ENCODE results near the gene MPP1.
"Not testable (repeated sequence)": the region's sequence is repeated elsewhere in the genome, so short reads cannot be mapped to it uniquely, and the experiment has no call there.

Gene MPP1

DNA sequence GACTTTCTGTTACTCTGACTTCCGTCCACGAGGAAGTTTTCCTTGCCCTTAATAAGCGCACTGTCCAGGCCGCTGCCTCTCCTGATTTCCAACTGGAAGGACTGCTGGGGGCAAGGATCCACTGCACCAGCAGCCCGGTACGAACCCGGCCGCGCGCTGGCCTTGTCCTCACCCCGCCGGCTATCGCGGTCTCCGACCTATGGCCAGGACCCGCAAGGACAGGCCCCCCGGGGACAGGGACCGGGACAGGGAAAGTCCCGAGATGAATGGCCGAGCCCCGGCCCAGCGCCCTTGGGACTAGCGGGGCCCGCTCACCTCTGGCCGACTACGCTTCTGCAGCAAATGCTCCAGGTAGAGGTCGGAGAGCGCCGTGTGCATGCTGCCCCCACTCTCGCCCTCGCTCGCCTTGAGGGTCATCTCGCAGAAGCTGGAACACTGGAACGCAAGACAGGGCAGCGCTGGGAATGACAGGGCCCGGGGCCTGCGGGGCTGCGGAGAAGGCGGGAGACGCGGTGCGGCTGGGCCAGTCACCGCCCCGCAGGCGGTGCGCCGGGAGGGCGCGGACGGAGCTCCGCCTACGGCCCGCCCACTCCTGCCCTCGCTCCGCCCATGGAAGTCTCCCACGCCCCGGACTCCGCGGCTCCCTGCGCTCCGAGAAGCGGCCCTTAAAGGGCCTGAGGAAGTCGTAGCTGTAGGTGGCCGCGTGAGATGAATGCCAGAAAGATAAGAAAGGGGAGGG lies at the start of gene MPP1:
Gene MPP1, minus strand, starts transcription at position 529 of the 739 bp plus-strand sequence. Its CDS starts 112 bp downstream, at position 417.
- Mint-ChIP-seq H3K27ac (peak within 1 kb of the TSS in 1 of 2 donors; percentile 46), H3K27me3 (no peaks in the 10 kb centered on the region), H3K4me1 (peaks cover 46% of the 10 kb centered on the region), H3K4me3 (peak within 1 kb of the TSS; percentile 88 to 92), H3K9me3 (no peaks in the 10 kb centered on the region)
- peak; percentile 69 to 75 for DNase-seq
- peak; percentile 87 for ATAC-seq

DNA sequence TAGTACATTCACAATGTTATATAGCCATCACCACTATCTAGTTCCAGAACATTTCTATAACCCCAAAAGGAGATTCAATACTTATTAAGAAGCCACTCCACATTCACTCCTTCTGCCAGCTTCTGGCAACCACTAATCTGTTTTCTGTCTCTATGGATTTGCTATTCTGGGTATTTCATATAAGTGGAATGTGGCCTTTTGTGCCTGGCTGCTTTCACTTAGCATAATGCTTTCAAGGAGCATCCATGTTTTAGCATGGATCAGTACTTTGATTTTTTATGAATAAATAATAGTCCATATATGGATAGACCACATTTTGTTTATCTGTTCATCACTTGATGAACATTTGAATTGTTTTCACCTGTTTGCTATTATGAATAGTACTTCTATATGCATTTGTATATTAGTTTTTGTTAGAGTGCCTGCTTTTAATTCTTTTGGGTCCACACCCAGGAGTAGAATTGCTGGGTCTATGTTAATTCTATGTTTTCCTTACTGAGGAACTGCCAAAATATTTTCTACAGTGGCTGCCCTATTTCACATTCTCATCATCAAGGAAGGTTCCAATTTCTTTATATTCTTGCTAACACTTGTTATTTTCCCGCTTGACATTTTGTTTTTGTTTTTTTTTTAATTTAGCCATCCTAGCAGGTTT lies 45.8 kb upstream of the MPP1 start:
- ATAC-seq (no peak), DNase-seq (no peak)
- no peak overlapping the region for H3K27ac Mint-ChIP-seq
- H3K27me3 Mint-ChIP-seq = peaks cover 7% of the 10 kb centered on the region
- H3K9me3 Mint-ChIP-seq = no peaks in the 10 kb centered on the region
- no peak overlapping the region for H3K4me3 Mint-ChIP-seq
- H3K4me1 Mint-ChIP-seq = no peaks in the 10 kb centered on the region

DNA sequence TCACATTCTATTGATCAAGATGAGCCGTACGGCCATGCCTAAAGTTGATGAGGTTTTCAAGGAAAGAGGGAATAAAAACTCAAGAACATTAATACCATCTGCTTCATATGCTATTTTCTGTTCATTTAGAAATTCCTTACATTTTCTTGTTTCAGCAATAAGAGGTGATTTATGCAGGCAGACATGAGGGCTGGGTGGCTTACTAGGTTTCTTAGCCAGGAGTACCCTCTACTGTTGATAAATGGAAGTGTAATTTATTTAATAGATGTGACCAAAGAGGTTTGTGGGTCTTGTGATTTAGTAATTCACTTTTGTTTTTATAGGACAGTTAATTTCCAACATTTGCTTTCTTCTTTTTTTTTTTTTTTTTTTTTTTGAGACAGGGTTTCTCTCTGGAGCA lies 35.6 kb upstream of the MPP1 start:
- peaks cover 6% of the 10 kb centered on the region for H3K4me1 Mint-ChIP-seq
- no peak overlapping the region for H3K4me3 Mint-ChIP-seq
- ATAC-seq = peak; percentile 64
- peaks cover 2% of the 10 kb centered on the region for H3K27me3 Mint-ChIP-seq
- H3K27ac Mint-ChIP-seq = no peak overlapping the region
- DNase-seq = no peak
- no peaks in the 10 kb centered on the region for H3K9me3 Mint-ChIP-seq

DNA sequence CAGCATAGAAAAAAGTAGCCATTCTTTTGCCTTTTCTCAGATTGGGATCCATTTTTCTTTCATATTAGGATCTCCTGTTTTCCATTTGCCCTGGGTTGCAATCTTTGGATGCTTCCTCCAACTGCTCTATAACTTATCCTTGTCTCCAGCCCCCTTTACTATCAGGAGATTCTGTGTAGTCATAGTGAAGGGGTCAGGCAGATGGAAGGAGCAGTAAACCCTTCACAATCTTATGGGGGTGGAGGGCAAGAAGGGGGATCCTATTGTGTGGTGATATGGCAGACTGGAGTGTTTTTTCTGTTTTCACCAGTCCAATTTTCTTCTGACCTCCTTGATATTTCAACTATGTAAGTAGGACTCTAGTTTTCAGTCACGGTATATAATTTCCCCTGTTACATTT lies 30.9 kb upstream of the MPP1 start:
- H3K4me1 Mint-ChIP-seq = peaks cover 6% of the 10 kb centered on the region
- no peak for ATAC-seq
- H3K4me3 Mint-ChIP-seq = no peak overlapping the region
- no peak overlapping the region for H3K27ac Mint-ChIP-seq
- no peaks in the 10 kb centered on the region for H3K9me3 Mint-ChIP-seq
- peaks cover 7% of the 10 kb centered on the region for H3K27me3 Mint-ChIP-seq
- no peak for DNase-seq

DNA sequence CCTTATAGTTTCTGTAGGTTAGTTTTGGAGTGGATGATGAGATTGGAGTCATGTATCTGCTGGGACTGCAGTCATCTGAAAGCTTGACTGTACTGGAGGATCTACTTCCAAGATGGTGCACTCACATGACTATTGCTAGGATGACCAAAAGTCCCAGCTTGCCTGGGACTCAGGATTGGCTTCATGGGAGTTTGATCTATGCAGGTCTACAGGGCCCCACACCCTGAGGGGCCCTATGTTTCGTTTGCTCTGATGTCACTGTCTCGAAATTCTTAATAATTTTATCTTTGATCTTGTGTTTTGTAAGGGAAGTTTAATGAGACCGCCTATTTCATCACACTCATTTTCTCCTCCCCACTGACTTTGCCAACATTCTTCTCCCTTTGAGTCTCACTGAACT lies 29.3 kb upstream of the MPP1 start, which contains the start of gene SMIM9:
Gene SMIM9, minus strand, starts transcription at position 101 of the 400 bp plus-strand sequence. CDS start 3,806 bp downstream, outside the sequence.
- no peak within 1 kb of the TSS for H3K4me3 Mint-ChIP-seq
- no peak within 1 kb of the TSS for H3K27ac Mint-ChIP-seq
- DNase-seq (no peak), ATAC-seq (no peak)
- peaks cover 13% of the 10 kb centered on the region for H3K4me1 Mint-ChIP-seq
- H3K9me3 Mint-ChIP-seq = no peaks in the 10 kb centered on the region
- H3K27me3 Mint-ChIP-seq = peaks cover 12% of the 10 kb centered on the region

DNA sequence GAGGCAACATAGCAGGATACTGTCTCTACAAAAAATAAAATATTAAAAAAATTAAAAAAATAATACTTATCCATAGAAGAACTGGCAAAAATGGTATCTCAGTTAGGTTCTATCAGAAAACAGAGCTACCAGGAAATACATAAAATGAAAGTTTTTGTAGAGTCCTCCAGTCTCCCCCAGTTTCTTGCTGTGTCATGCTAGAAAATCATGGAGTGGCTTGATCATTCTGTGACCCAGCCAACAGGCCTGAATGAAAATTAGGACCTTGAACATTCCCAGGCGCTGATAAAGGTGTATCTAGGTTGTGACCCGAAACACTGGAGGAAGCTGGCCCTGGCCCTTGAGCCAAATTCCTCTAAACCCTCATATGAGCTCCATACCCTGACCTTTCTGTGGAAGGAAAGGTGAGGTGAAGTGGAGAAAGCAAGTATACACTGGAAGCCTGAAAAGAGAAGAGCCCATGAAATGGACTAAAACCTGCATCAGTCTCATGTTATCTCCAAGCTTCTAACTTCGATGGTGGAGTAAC lies 28.5 kb upstream of the MPP1 start:
- Mint-ChIP-seq H3K4me3 (no peak overlapping the region), H3K9me3 (no peaks in the 10 kb centered on the region), H3K27me3 (peaks cover 12% of the 10 kb centered on the region), H3K4me1 (peaks cover 21% of the 10 kb centered on the region), H3K27ac (no peak overlapping the region)
- ATAC-seq (no peak), DNase-seq (no peak)

DNA sequence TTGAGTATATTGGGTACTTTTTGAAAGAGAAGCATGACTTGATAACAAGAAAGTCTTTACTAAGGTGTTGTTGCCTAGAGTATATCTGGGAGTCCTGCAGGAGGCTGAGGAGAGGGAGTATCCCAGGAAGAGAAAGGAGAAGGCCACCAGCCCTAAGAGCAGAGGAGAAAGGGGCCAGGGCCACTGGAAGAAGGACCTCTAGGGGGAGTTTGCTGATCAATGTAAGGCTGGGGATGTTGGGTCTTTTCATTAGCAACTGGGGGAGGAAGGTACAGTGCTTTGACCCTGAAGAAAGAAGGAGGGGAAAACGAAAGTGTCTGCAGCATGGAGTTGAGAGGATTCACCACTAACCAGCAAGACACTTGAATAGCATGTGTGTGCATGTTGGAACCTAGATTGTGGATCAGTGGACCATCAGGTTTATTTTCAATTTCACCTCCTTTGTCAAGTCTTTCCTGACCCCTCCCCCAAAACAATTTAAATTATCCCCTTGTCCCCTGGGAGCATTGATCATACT lies 24.7 kb upstream of the MPP1 start:
- ATAC-seq (no peak), DNase-seq (no peak)
- H3K9me3 Mint-ChIP-seq = no peaks in the 10 kb centered on the region
- peaks cover 31% of the 10 kb centered on the region for H3K4me1 Mint-ChIP-seq
- H3K27ac Mint-ChIP-seq = peak overlapping the region in 1 of 2 donors; percentile 77
- peaks cover 12% of the 10 kb centered on the region for H3K27me3 Mint-ChIP-seq
- no peak overlapping the region for H3K4me3 Mint-ChIP-seq

DNA sequence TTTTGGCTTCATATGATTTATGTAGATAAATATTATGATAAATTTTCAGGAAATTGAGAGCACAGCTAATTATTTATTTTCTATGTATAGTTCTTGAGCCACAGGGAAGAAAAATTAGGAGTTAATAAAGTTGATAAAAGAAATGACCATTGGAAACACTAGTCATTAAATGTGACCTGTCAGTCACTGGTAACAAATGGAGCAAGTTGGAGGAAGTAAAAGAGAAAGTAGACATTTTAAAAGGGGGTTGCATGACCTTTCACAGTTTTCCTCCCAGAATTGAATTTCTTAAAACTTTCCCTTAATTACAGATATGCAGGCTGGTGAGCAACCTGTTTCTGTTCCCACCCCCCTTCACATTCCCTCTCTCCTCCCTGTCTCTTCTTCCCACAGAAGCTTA lies 23.8 kb upstream of the MPP1 start:
- H3K27me3 Mint-ChIP-seq = peaks cover 12% of the 10 kb centered on the region
- no peaks in the 10 kb centered on the region for H3K9me3 Mint-ChIP-seq
- peaks cover 31% of the 10 kb centered on the region for H3K4me1 Mint-ChIP-seq
- H3K4me3 Mint-ChIP-seq = peak overlapping the region in 1 of 2 donors; percentile 60
- ATAC-seq (no peak), DNase-seq (no peak)
- H3K27ac Mint-ChIP-seq = peak overlapping the region in 1 of 2 donors; percentile 43

DNA sequence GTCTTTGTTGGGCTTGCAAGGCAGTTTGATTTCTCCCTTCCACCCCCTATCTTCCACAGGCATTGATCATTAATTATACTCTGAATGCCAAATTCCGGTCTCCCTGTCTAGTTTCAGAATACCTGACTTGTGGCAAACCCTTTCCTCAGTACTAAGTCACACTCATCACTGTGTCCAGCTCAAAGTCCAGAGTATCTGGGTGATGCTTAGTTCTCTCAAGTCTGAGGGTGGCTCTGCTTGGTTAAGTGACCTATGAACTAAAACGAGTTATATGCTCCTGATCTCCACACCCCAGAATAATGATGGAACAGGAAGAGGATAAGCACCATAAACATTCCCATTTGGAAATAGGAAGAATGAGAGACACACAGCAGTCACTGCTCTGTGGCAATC lies 22.7 kb upstream of the MPP1 start:
- DNase-seq (no peak), ATAC-seq (no peak)
- Mint-ChIP-seq H3K27me3 (peaks cover 12% of the 10 kb centered on the region), H3K4me3 (no peak overlapping the region), H3K27ac (no peak overlapping the region), H3K9me3 (no peaks in the 10 kb centered on the region), H3K4me1 (peaks cover 31% of the 10 kb centered on the region)

DNA sequence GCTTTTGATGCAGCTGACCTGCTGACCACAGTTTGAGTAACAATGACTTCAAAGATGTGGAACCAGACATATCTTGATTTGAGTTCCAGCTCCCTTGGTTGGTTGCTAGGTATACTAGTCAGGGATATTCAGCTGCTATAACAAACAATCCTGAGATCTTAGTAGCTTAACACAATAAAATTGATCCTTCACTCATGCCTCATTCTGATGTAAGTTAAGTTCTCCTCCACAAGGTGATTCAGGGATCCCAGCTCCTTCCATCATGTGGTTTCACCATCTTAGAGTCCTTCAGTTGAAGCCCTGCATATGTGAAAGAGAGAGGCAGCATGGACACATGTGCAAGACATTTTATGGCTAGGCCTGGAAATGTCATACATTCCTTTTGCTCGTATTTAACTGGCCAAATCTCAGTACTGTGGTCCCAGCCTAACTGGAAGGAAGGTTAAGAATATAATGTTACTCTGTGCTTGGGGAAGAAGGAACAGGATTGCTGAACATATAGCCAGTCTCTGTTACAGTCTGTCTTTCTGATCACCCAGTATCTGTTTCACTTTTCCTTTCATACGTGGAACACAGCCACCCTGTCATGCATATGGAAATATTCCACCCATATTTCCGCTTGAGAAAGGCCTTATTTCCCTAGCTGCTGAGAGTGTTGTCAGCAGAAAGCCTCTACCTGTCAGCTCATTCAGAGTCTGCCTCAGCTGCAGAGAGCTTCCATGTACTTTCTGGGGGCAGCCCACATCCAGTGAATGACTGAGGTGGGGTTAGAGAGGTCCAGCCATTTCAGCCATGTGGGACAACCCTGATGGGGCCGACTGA lies 22.1 kb upstream of the MPP1 start:
- H3K4me3 Mint-ChIP-seq = peak overlapping the region in 1 of 2 donors; percentile 24
- DNase-seq = no peak

DNA sequence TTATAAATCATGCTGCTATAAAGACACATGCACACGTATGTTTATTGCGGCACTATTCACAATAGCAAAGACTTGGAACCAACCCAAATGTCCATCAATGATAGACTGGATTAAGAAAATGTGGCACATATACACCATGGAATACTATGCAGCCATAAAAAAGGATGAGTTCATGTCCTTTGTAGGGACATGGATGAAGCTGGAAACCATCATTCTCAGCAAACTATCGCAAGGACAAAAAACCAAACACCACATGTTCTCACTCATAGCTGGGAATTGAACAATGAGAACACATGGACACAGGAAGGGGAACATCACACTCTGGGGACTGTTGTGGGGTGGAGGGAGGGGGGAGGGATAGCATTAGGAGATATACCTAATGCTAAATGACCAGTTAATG lies 20.3 kb upstream of the MPP1 start:
- H3K9me3 Mint-ChIP-seq, H3K27me3 Mint-ChIP-seq, H3K4me3 Mint-ChIP-seq, H3K27ac Mint-ChIP-seq, DNase-seq, ATAC-seq: not testable (repeated sequence)
- H3K4me1 Mint-ChIP-seq = peaks cover 31% of the 10 kb centered on the region

More for the DNA sequence above, 22.1 kb upstream of the MPP1 start:
- no peaks in the 10 kb centered on the region for H3K9me3 Mint-ChIP-seq
- peaks cover 31% of the 10 kb centered on the region for H3K4me1 Mint-ChIP-seq
- peak overlapping the region in 1 of 2 donors; percentile 50 for H3K27ac Mint-ChIP-seq
- ATAC-seq = peak; percentile 54
- H3K27me3 Mint-ChIP-seq = peaks cover 12% of the 10 kb centered on the region

DNA sequence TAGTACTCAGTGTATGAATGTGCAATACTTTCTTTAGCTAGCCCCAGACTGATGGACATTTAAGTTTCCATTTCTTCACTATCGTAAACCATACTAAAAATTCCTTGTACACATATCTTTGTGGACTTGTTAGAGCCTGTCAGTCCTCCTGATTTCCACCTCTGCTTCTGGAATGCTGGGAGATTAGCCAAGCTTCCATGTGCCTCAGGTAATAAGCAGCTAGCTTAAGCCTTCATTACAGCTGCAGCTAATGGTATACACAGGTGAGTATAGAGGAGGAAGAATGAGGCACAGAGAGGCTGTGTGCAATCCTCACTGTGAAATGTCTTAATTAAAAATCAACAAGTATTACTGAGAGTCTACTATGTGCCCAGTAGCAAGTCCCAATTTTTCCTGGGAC lies 19.4 kb upstream of the MPP1 start:
- H3K4me1 Mint-ChIP-seq = peaks cover 24% of the 10 kb centered on the region
- ATAC-seq (no peak), DNase-seq (no peak)
- H3K9me3 Mint-ChIP-seq = no peaks in the 10 kb centered on the region
- H3K27ac Mint-ChIP-seq = no peak overlapping the region
- H3K4me3 Mint-ChIP-seq = no peak overlapping the region
- no peaks in the 10 kb centered on the region for H3K27me3 Mint-ChIP-seq

DNA sequence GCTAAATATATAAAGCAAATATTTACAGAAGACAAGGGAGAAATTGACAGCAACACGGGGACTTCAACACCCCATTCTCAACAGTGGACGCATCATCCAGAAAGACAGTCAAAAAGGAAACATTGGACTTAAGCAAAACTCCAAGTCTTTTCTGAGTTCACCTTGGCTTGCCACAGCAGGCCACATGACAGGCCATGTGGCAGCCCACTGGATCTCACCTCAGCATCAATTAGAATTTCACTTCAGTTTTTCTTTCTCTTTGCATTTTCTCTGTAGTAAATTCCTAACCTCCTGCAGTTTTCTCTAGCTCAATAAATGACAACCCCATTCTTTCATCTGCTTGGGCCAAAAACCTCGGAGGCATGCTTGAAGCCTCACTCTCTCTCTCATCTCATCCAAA lies 16.7 kb upstream of the MPP1 start:
- Mint-ChIP-seq H3K4me1 (no peaks in the 10 kb centered on the region), H3K9me3 (no peaks in the 10 kb centered on the region), H3K27ac (no peak overlapping the region), H3K4me3 (no peak overlapping the region), H3K27me3 (no peaks in the 10 kb centered on the region)
- DNase-seq = no peak
- no peak for ATAC-seq

DNA sequence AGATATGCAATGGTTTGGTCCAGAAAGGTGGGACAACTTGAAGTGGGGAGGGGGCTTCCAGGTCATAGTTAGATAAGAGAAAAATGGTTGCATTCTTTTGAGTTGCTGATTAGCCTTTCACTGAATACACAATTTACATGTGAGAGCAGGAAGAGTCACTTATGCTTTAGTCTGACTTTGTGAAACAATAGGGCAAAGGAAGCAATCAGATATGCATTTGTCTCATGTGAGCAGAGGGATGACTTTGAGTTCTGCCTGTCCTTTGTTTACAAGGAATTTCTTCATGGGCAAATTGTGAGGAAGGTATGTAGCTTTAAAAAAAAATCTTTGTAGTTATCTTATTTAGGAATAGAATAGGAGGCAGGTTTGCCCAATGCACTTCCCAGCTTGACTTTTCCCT lies 16.2 kb upstream of the MPP1 start:
- Mint-ChIP-seq H3K9me3 (no peaks in the 10 kb centered on the region), H3K27me3 (no peaks in the 10 kb centered on the region), H3K4me3 (no peak overlapping the region), H3K27ac (no peak overlapping the region), H3K4me1 (no peaks in the 10 kb centered on the region)
- no peak for ATAC-seq
- DNase-seq = no peak

DNA sequence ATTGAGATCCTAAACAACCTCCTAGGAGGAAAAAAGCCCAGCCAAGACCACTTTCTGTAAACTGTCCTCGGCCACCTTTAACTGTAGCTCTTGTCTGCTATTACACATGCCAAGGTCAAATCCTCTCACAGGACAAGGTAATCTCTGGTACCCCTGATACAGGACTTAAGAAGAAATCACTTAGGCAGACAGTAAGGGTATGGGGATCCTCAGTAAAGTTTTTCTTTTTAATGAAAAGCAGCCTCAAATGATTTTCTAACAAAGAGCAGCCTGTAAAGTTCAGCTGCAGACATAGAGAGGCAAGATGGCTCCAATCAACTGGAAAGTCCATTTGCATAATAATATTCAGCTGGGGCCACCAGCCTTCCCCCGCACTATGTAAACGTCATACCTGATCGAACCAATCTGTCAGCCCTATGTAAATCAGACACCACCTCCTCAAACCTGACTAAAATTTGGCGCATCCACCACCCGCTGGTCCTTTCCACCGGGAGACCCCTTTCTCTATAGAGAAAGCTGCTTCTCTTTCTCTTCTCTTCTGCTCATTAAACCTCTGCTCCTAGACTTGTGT lies 14.6 kb upstream of the MPP1 start:
- no peaks in the 10 kb centered on the region for H3K4me1 Mint-ChIP-seq
- H3K27ac Mint-ChIP-seq = no peak overlapping the region
- no peak overlapping the region for H3K4me3 Mint-ChIP-seq
- DNase-seq = no peak
- H3K27me3 Mint-ChIP-seq = peaks cover 6% of the 10 kb centered on the region
- H3K9me3 Mint-ChIP-seq = no peaks in the 10 kb centered on the region
- ATAC-seq = no peak

All from stimulated activated naive CD8-positive, alpha-beta T cell treated with anti-CD3 and anti-CD28 coated beads, Interleukin-15, amount 100 ng/mL, for 72 hours (primary cell).